HepG2 (cell line): ENCODE data around the gene NDOR1. TPM values are rescaled to one million over a fixed set of nuclear protein-coding genes. Genes with fewer than 3 reads are reported as not detected.

Experiments used
- ATF2 ChIP-seq: sonication (generic); formaldehyde crosslinking; IDR thresholded peaks from 2 replicates; pipeline ENCODE4 v1.4.0; 2020; ENCODE audit warnings: missing genetic modification reagents
- CBFB ChIP-seq: sonication (generic); formaldehyde crosslinking; IDR thresholded peaks from 2 replicates; pipeline ENCODE4 v1.4.0; 2020; ENCODE audit warnings: missing genetic modification reagents
- ELF1 ChIP-seq: sonication (generic); formaldehyde crosslinking; IDR thresholded peaks from 2 replicates; pipeline ENCODE4 v1.4.0; 2020; ENCODE audit warnings: missing genetic modification reagents
- HINFP ChIP-seq: sonication (generic); formaldehyde crosslinking; IDR thresholded peaks from 2 replicates; pipeline ENCODE4 v1.4.0; 2020; ENCODE audit warnings: low read depth, mild to moderate bottlenecking, missing genetic modification reagents
- JUND ChIP-seq: sonication (generic); formaldehyde crosslinking; IDR thresholded peaks from 2 replicates; pipeline ENCODE4 v1.8.0; 2022; ENCODE audit warnings: mild to moderate bottlenecking, missing genetic modification reagents
- KLF9 ChIP-seq: IDR thresholded peaks from 2 replicates; pipeline ENCODE4 v1.6.1; 2016; ENCODE audit warnings: low read depth
- PREB ChIP-seq: sonication (generic); formaldehyde crosslinking; IDR thresholded peaks from 2 replicates; pipeline ENCODE4 v1.4.0; 2020; ENCODE audit warnings: missing genetic modification reagents
- PRPF4 ChIP-seq: fragments of 200-400 bp; formaldehyde crosslinking; IDR thresholded peaks from 2 replicates; pipeline ENCODE4 v1.6.1; 2016; ENCODE audit warnings: low read length, low read depth; ENCODE audit not compliant: poor library complexity, severe bottlenecking
- REXO4 ChIP-seq: sonication (generic); formaldehyde crosslinking; IDR thresholded peaks from 2 replicates; pipeline ENCODE4 v1.8.0; 2022; ENCODE audit warnings: missing genetic modification reagents, mild to moderate bottlenecking, borderline replicate concordance
- SMAD3 ChIP-seq: sonication (generic); formaldehyde crosslinking; IDR thresholded peaks from 2 replicates; pipeline ENCODE4 v1.4.0; 2020; ENCODE audit warnings: missing genetic modification reagents
- SOX6 ChIP-seq, 2 experiments: fragments of 450-650 bp in 1 of 2; sonication (generic) in 1 of 2; formaldehyde crosslinking in 1 of 2; IDR thresholded peaks; 2 replicates each; pipeline versions ENCODE4 v1.4.0 to v1.6.1; 2017 to 2020; ENCODE audit warnings: antibody characterized with exemption in 1 of 2, mild to moderate bottlenecking in 1 of 2, missing genetic modification reagents in 1 of 2
- YY1 ChIP-seq: IDR thresholded peaks from 2 replicates; pipeline ENCODE4 v1.6.1; 2011; ENCODE audit warnings: low read length, low read depth, moderate library complexity, mild to moderate bottlenecking; ENCODE audit not compliant: insufficient read depth, insufficient replicate concordance
- ZBTB7A ChIP-seq: sonication (generic); formaldehyde crosslinking; IDR thresholded peaks from 2 replicates; pipeline ENCODE4 v1.8.0; 2022; ENCODE audit warnings: mild to moderate bottlenecking, missing genetic modification reagents
- ZEB1 ChIP-seq: IDR thresholded peaks from 2 replicates; pipeline ENCODE4 v1.6.1; 2012; ENCODE audit warnings: mild to moderate bottlenecking, low read depth, inconsistent platforms; ENCODE audit not compliant: insufficient replicate concordance
- ZNF101 ChIP-seq: sonication (generic); formaldehyde crosslinking; IDR thresholded peaks from 2 replicates; pipeline ENCODE4 v1.4.0; 2020; ENCODE audit warnings: mild to moderate bottlenecking, low read depth, missing genetic modification reagents, borderline replicate concordance
- ZNF136 ChIP-seq: sonication (generic); formaldehyde crosslinking; IDR thresholded peaks from 2 replicates; pipeline ENCODE4 v1.8.1; 2022; ENCODE audit warnings: low read depth, mild to moderate bottlenecking, moderate library complexity, missing genetic modification reagents
- ZNF260 ChIP-seq: sonication (generic); formaldehyde crosslinking; IDR thresholded peaks from 2 replicates; pipeline ENCODE4 v1.4.0; 2020; ENCODE audit warnings: missing genetic modification reagents, low read depth, mild to moderate bottlenecking, borderline replicate concordance
- ZNF431 ChIP-seq: sonication (generic); formaldehyde crosslinking; IDR thresholded peaks from 2 replicates; pipeline ENCODE4 v1.9.0; 2022; ENCODE audit warnings: missing genetic modification reagents, low read depth, mild to moderate bottlenecking, borderline replicate concordance
- ZNF512B ChIP-seq: sonication (generic); formaldehyde crosslinking; IDR thresholded peaks from 2 replicates; pipeline ENCODE4 v1.5.1; 2020; ENCODE audit warnings: missing genetic modification reagents, mild to moderate bottlenecking, borderline replicate concordance
- ZNF549 ChIP-seq: sonication (generic); formaldehyde crosslinking; IDR thresholded peaks from 2 replicates; pipeline ENCODE4 v1.5.0; 2020; ENCODE audit warnings: missing genetic modification reagents
- ZNF629 ChIP-seq: sonication (generic); formaldehyde crosslinking; conservative IDR thresholded peaks from 2 replicates; pipeline ENCODE4 v1.5.0; 2020; ENCODE audit warnings: missing genetic modification reagents
- ZNF672 ChIP-seq: sonication (generic); formaldehyde crosslinking; IDR thresholded peaks from 2 replicates; pipeline ENCODE4 v1.8.1; 2022; ENCODE audit warnings: missing genetic modification reagents
- polyA plus RNA-seq, 8 experiments: library from polyadenylated mRNA; depleted of rRNA in 3 of 8; stranded (reverse) in 7 of 8; unstranded in 1 of 8; fragments of >200 nt; fragmentation: Illumina TruSeq in 4 of 8; extraction: Trizol in 4 of 8; gene quantifications; 2 replicates each; pipeline versions ENCODE4 v1.2.1 to v1.2.3, GENCODE V29; 2011 to 2016; ENCODE audit warnings: low read depth in 4 of 8, missing spikeins in 1 of 8, mixed read lengths in 1 of 8; ENCODE audit not compliant: insufficient read depth in 1 of 8
- total RNA-seq, 5 experiments: library from RNA; depleted of rRNA; stranded (reverse); fragments of >200 nt; fragmentation: Illumina TruSeq; extraction: Trizol; gene quantifications; 2 replicates each; pipeline ENCODE4 v1.2.3, GENCODE V29; 2016; ENCODE audit warnings: low read depth in 1 of 5

NDOR1 gene
- total and polyA plus RNA-seq, 2 of the 13 experiments (the other 11 are each of a cell fraction or from before 2014, with no cell fraction given), result 3.6 to 8.7 TPM

- TF ChIP-seq ZNF549 (CRISPR knock-in tag) (no peak), ZNF672 (CRISPR knock-in tag) (no peak), YY1 (peak; percentile 94), CBFB (CRISPR knock-in tag) (peak; percentile 9; the same call in 1 of the 2 replicates), SMAD3 (CRISPR knock-in tag) (0 out of 2 replicates have a peak, but pooled peaks have one; percentile 72), ZBTB7A (CRISPR knock-in tag) (no peak), REXO4 (CRISPR knock-in tag) (no peak), SOX6 (IDR thresholded peaks at IDR 0.05) (no peak), SOX6 (CRISPR knock-in tag; IDR thresholded peaks at IDR 0.05) (no peak), ZNF431 (CRISPR knock-in tag) (no peak; the same call in 1 of the 2 replicates), HINFP (CRISPR knock-in tag) (no peak), ZNF260 (CRISPR knock-in tag) (no peak), ZNF512B (no peak), KLF9 (CRISPR knock-in tag) (no peak), ZNF629 (no peak), ZNF136 (CRISPR knock-in tag) (no peak), ZEB1 (peak; percentile 17), ELF1 (CRISPR knock-in tag) (peak; percentile 98), JUND (CRISPR knock-in tag) (no peak), PRPF4 (no peak), ATF2 (peak; percentile 62; the same call in 1 of the 2 replicates), ZNF101 (CRISPR knock-in tag) (no peak), PREB (CRISPR knock-in tag) (no peak)
Measured at GRCh38 chr9:137205126-137206069, at the start of gene NDOR1, which contains the start of gene TMEM203 (continued).
